ENCODE data around the gene HDAC8.

The HDAC8 gene

DNA sequence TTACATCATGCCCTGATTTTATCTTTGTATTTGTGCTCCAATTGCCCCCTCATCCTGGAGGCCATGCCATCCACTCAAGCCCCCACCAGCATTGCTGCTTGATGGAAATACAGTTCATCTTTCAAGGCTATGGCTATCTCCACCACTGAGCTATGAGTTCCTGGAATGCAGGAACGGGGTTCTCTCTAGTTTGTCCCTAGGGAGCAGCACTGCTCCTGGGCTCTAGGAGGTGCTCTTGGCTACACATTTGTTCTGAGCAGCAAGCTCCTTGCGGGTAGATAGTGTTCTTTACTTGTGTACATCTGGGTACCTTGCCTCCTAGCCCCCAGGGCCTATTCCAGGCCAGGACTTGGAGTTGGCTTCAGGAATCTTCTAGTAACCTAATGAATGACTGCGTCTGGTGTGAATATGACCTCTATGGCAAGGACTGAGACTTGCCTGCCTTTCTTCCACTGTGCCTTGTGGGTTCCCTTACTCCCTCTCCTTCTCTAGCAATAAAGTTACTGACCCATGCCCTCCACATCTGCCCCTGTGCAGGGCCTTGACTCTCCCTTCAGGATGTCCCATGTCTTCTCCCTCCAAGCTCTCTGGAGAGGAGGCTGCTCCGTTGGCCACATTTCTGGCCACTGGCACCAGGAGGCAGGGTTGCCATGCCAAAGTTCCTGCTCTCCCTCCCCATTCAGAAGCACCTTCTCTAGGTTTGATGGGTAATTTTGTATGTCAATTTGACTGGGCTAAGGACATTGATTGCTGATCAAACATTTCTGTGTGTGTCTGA is 274.5 kb downstream of the HDAC8 start:
- no peak for DNase-seq (ENCODE audit: low read depth in 2 of 2)

DNA sequence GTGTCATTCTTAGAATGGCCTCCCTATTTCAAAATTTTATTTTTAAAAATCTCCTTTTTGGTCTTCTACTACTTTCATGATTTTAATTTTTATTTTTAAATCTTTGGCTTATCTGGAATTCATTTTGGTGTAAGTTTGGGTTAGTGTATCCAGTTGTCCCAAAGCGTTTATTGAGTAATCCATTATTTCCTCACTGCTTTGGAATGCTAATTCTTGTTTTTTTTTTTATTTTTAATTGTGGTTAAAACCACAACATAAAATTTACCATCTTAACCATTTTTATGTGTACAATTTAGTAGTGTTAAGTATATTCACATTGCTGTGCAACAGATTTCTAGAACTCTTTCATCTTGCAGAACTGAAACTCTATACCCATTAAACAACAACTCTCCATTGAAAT is 275.7 kb downstream of the HDAC8 start:
- no peak for DNase-seq (ENCODE audit: low read depth in 2 of 2)

DNA sequence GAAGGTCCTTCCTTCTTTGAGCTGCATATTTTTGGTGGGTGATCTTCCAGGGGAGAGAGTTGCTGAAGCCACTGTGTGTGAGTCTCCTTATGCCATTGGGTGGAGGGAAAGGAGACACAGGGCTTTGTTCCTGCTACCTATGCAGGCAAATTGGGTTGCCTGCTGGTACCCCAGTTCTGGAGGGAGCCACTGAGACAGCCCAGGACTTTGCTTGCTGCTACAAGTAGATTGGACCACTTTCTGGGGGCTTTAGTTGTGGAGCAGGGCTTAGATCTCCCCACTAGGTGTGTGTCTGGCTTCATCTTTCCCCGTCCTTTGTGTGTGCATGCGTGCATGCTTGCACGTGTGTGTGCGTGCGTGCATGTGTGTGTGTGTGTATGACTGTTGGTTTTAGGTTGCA is 276.9 kb downstream of the HDAC8 start:
- DNase-seq (ENCODE audit: low read depth in 2 of 2): no peak

DNA sequence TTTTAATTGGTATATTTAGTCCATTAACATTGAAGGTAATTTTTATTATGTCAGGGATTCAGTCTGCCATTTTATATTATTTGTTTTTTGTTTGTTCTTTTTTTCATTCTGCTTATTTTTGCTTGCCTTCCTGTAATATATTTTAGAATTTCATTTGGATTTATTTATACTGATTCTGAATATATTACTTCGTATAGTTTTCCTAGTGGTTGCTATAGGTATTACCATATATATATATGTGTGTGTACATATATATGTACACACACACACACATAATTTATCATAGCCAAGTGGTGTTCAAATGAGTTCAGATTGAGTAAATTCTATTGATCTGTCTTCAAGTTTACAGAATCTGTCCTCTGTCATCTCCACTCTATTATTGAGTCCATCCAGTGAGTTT is 278.1 kb downstream of the HDAC8 start:
- DNase-seq (ENCODE audit: low read depth in 2 of 2): no peak

DNA sequence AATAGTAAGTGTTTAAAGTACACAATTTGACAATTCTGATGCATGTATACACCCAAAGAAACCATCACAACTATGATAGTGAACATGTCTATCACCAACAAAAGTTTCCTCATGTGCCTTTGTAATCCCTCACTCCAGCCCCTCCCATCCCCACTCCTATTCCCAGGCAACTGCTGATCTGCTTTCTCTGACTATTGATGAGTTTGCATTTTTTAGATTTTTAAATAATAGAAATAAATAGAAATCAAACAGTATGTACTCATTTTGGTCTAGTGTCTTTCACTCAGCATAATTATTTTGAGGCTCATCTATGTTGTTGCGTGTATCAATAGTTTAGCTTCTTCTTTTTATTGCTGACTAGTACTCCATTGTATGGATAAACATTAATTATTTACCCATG is 290.3 kb downstream of the HDAC8 start:
- no peak for DNase-seq (ENCODE audit: low read depth in 2 of 2)

DNA sequence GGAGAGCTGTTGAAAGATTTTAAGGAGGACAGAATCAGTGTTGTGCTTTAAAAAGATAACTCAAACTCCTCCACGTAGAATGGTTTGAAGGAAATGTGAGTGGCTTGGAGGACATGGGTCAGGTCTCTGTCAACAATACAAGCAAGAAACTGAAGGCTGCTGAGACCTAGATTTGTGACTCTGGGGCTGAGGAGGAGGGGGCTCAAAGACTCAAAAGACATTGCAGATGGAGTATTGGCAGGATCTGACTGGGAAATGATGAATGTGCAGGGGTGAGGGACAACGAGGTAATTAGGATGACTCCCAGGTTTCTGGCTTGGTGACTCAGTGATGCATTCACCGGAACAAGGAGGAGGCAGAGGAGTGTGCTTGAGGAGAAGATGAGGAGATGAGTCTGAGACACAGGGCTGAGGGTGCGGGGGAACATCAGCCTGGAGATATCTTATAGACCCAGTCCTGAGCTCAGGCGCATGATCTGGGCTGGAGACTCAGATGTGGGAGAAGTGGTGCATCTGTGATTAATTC is 292.3 kb downstream of the HDAC8 start:
- DNase-seq (ENCODE audit: low read depth in 2 of 2): no peak

Measured in stimulated activated CD4-positive, alpha-beta T cell treated with anti-CD3 and anti-CD28 coated beads, Interleukin-4, amount 100 ng/mL, for 48 hours (primary cell).